Tibial artery (tissue), 4 donors: ENCODE measurements around the gene PRKCD.

Source experiments
- DNase-seq, 2 donors: peaks; one replicate each; pipeline ENCODE4 v3.0.0-alpha.2; 2019
- H3K27ac ChIP-seq, 2 donors: fragments of 200-600 bp; sonication (generic) in 1 of 2; 1 replicate in 1 of 2; 2 replicates in 1 of 2; pipeline ENCODE4 v1.5.1; 2018 to 2019; ENCODE audit warnings: mild to moderate bottlenecking in 1 of 2
- H3K27me3 ChIP-seq, 2 donors: fragments of 200-600 bp; sonication (generic) in 1 of 2; one replicate each; pipeline versions ENCODE4 v1.5.1 to v1.6.0; 2016 to 2019
- H3K36me3 ChIP-seq, 3 donors: fragments of 200-600 bp; sonication (generic) in 2 of 3; one replicate each; pipeline ENCODE4 v1.5.1; 2016 to 2019; ENCODE audit warnings: mild to moderate bottlenecking in 2 of 3
- H3K4me1 ChIP-seq, 4 donors: fragments of 200-600 bp; sonication (generic) in 2 of 4; 1 replicate in 3 of 4; 2 replicates in 1 of 4; pipeline ENCODE4 v1.5.1; 2016 to 2019
- H3K4me3 ChIP-seq, 2 donors: fragments of 200-600 bp; sonication (generic) in 1 of 2; 1 replicate in 1 of 2; 2 replicates in 1 of 2; pipeline ENCODE4 v1.5.1; 2018 to 2019; ENCODE audit warnings: mild to moderate bottlenecking in 2 of 2
- H3K9me3 ChIP-seq, 3 donors: fragments of 200-600 bp; sonication (generic) in 1 of 3; one replicate each; pipeline ENCODE4 v1.5.1; 2016 to 2019
- CTCF ChIP-seq, 2 experiments: fragments of 200-600 bp in 1 of 2; fragments of 450-650 bp in 1 of 2; IDR thresholded peaks; one replicate each; pipeline ENCODE4 v1.5.1; 2017 to 2019; ENCODE audit warnings: antibody characterized with exemption in 2 of 2, mild to moderate bottlenecking in 1 of 2, moderate library complexity in 1 of 2
- intact Hi-C: fragments of 100-400 bp; cut with DNase I; formaldehyde crosslinking; loops from one replicate; pipeline ENCODE4 v1.15.0; 2023; ENCODE audit warnings: low total_unique reads

PRKCD gene

GRCh38 chr3:53236112-53236841, 75.3 kb downstream of the PRKCD start:
- no peaks in the 10 kb centered on the region for H3K27me3 ChIP-seq
- H3K9me3 ChIP-seq, result no peaks in the 10 kb centered on the region
- H3K27ac ChIP-seq, result peak overlapping the region; percentile 39 to 75
- TF ChIP-seq CTCF (IDR thresholded peaks at IDR 0.05), result no peak
- H3K4me3 ChIP-seq, result no peak overlapping the region
- H3K4me1 ChIP-seq, result peaks cover 0 to 33% (median 20%) of the 10 kb centered on the region in 4 donors
- peak; percentile 58 to 87 for DNase-seq
- intact Hi-C loops, result no loop called here
- H3K36me3 ChIP-seq, result peaks cover 80 to 100% (median 89%) of the 10 kb centered on the region in 3 donors

DNA sequence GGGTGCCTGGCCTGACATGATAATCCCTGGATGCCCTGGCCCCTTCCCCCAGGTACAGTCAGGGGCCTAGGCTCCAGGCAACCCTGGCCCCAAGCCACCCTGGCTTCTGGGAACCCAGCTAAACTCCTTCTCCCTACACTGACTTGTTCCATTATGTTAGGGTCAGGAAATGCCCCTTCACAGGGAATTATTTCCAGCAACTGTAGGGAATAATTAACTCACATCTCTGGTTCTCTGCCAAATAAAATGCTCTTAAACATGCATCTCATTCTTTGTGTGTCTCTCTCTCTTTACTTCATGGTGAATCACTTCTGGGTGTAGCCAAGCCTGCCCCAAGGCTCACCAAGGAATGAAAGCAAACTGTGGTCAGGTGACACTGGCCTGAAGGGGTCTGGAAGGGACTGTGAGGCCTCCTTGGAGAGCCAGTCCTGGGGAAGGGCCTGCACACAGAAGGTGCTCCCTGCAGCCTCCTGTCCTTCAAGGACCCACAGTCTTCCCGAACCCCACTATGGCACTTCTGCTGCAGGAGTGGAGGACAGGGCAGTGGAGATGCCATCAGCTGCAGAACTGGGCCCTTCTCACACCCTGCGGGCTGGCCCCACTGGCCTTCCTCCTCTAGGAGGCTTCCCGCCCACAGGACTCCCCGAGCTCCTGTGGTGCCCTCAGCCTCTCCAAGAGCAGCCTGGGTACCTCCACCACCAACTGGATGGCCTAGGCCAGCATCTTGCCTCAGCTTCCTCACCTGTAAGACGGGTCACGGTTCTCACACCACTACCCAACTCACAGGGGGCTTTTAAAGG, 77.2 kb downstream of the PRKCD start:
- no peak for DNase-seq
- Histone ChIP-seq H3K9me3 (no peaks in the 10 kb centered on the region), H3K4me1 (peaks cover 0 to 44% (median 27%) of the 10 kb centered on the region in 4 donors), H3K4me3 (no peak overlapping the region), H3K27me3 (no peaks in the 10 kb centered on the region), H3K27ac (peak overlapping the region in 1 of 2 donors; percentile 75), H3K36me3 (peaks cover 68 to 91% (median 82%) of the 10 kb centered on the region in 3 donors)
- no peak for TF ChIP-seq CTCF (IDR thresholded peaks at IDR 0.05)
- intact Hi-C loops, result no loop called here

- no peak overlapping the region for H3K4me3 ChIP-seq
- no peak for DNase-seq
- TF ChIP-seq CTCF (IDR thresholded peaks at IDR 0.05), result no peak
- H3K27me3 ChIP-seq, result no peaks in the 10 kb centered on the region
- no peaks in the 10 kb centered on the region for H3K9me3 ChIP-seq
- intact Hi-C loops, result no loop called here
- H3K27ac ChIP-seq, result peak overlapping the region in 1 of 2 donors; percentile 75
- H3K4me1 ChIP-seq, result peaks cover 0 to 50% (median 31%) of the 10 kb centered on the region in 4 donors
- H3K36me3 ChIP-seq, result peaks cover 61 to 87% (median 75%) of the 10 kb centered on the region in 3 donors
These were observed 77.9 kb downstream of the PRKCD start for GRCh38 chr3:53238886-53239285.

GRCh38 chr3:53239800-53240199, 78.8 kb downstream of the PRKCD start:
- Histone ChIP-seq H3K4me1 (peaks cover 0 to 58% (median 33%) of the 10 kb centered on the region in 4 donors), H3K27me3 (no peaks in the 10 kb centered on the region), H3K27ac (peak overlapping the region in 1 of 2 donors; percentile 11), H3K4me3 (no peak overlapping the region), H3K9me3 (no peaks in the 10 kb centered on the region), H3K36me3 (peaks cover 52 to 83% (median 66%) of the 10 kb centered on the region in 3 donors)
- no peak for TF ChIP-seq CTCF (IDR thresholded peaks at IDR 0.05)
- DNase-seq, result no peak
- intact Hi-C loops, result no loop called here

DNA sequence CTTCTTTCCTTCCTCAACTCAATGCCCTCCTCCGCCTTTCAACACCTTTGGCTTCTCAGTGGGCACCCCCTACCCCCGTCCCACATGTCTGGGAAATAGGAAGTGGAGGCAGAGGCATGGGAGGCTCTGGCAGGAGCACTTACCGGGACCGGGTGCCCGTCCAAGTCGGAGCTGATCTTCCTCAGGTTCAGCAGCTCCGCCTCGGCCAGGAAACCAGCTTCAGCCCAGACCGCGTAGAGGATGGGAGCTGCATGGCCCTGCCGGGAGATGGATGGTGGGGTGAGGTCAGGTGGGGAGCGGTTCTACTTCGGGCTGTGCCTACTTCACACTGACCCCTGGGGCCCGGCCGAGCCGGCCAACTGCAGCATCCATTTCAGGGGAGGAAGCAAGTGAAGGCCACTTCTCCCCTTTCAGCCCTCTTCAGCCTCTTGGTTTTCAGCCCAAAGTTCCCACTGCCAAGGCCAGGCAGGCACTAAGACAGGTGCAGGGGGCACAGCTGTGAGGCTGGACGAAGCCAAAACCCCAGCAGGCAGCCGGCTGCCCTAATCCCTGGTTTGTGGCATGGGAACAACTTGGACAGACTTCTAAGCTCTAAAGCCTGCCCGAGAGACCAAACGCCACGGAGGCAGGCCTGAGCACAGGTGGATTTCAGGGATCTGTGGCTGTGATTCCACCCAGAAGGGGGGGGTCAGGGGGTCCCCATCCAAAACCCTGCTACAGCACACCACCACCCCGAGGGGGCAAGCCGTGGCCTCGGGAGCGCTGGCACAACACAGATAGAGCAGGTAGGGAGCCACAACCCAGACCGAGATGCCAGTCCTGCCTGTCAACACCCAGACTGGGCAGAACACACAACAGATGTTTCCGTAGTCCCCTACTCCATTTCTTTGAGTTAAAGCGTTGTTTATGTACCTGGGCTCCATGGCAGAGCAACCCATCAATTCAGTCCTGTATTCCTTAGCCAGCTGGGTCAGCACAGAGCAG, 80.3 kb downstream of the PRKCD start:
- TF ChIP-seq CTCF (IDR thresholded peaks at IDR 0.05), result no peak
- H3K4me1 ChIP-seq, result peaks cover 0 to 50% (median 27%) of the 10 kb centered on the region in 4 donors
- DNase-seq, result no peak
- intact Hi-C loops, result no loop called here
- no peaks in the 10 kb centered on the region for H3K27me3 ChIP-seq
- H3K4me3 ChIP-seq, result no peak overlapping the region
- H3K27ac ChIP-seq, result no peak overlapping the region
- H3K9me3 ChIP-seq, result no peaks in the 10 kb centered on the region
- H3K36me3 ChIP-seq, result peaks cover 52 to 76% (median 66%) of the 10 kb centered on the region in 3 donors
